Rectal smooth muscle tissue (tissue), 1 donor: ENCODE measurements around the gene DENND5A.

Experiments
- H3K27ac ChIP-seq: one replicate; pipeline ENCODE4 v1.7.0; 2013; ENCODE audit warnings: low read depth, low read length, inconsistent platforms
- H3K27me3 ChIP-seq: one replicate; pipeline ENCODE4 v1.7.0; 2013; ENCODE audit warnings: low read length; ENCODE audit not compliant: control insufficient read depth, insufficient read depth
- H3K36me3 ChIP-seq: one replicate; pipeline ENCODE4 v1.7.0; 2013; ENCODE audit warnings: low read length; ENCODE audit not compliant: control insufficient read depth, insufficient read depth
- H3K4me1 ChIP-seq: one replicate; pipeline ENCODE4 v1.7.0; 2013; ENCODE audit warnings: low read length; ENCODE audit not compliant: control insufficient read depth, insufficient read depth
- H3K4me3 ChIP-seq: one replicate; pipeline ENCODE4 v1.7.0; 2013; ENCODE audit warnings: low read length
- H3K9ac ChIP-seq: one replicate; pipeline ENCODE4 v1.7.0; 2013; ENCODE audit warnings: low read length

DENND5A gene

GRCh38 chr11:9138133-9138453 is 127.1 kb downstream of the DENND5A start:
- no peak overlapping the region for H3K4me3 ChIP-seq
- no peaks in the 10 kb centered on the region for H3K27me3 ChIP-seq
- no peaks in the 10 kb centered on the region for H3K4me1 ChIP-seq
- H3K27ac ChIP-seq = no peak overlapping the region
- H3K9ac ChIP-seq = no peak overlapping the region
- H3K36me3 ChIP-seq = peaks cover 8% of the 10 kb centered on the region

GRCh38 chr11:9137293-9138132 is 127.6 kb downstream of the DENND5A start:
- H3K27ac ChIP-seq = no peak overlapping the region
- H3K4me3 ChIP-seq = no peak overlapping the region
- no peaks in the 10 kb centered on the region for H3K27me3 ChIP-seq
- H3K4me1 ChIP-seq = no peaks in the 10 kb centered on the region
- no peak overlapping the region for H3K9ac ChIP-seq
- peaks cover 10% of the 10 kb centered on the region for H3K36me3 ChIP-seq

GRCh38 chr11:9136741-9137140 is 128.4 kb downstream of the DENND5A start:
- no peak overlapping the region for H3K4me3 ChIP-seq
- H3K27me3 ChIP-seq = no peaks in the 10 kb centered on the region
- H3K9ac ChIP-seq = no peak overlapping the region
- H3K4me1 ChIP-seq = no peaks in the 10 kb centered on the region
- no peak overlapping the region for H3K27ac ChIP-seq
- peaks cover 9% of the 10 kb centered on the region for H3K36me3 ChIP-seq

GRCh38 chr11:9133956-9134355 is 131.2 kb downstream of the DENND5A start:
- no peak overlapping the region for H3K27ac ChIP-seq
- H3K36me3 ChIP-seq = peaks cover 2% of the 10 kb centered on the region
- H3K4me3 ChIP-seq = no peak overlapping the region
- no peaks in the 10 kb centered on the region for H3K4me1 ChIP-seq
- no peaks in the 10 kb centered on the region for H3K27me3 ChIP-seq
- no peak overlapping the region for H3K9ac ChIP-seq

GRCh38 chr11:9132203-9132878 is 132.8 kb downstream of the DENND5A start:
- H3K27ac ChIP-seq = no peak overlapping the region
- H3K4me1 ChIP-seq = no peaks in the 10 kb centered on the region
- H3K9ac ChIP-seq = no peak overlapping the region
- H3K4me3 ChIP-seq = no peak overlapping the region
- peaks cover 2% of the 10 kb centered on the region for H3K36me3 ChIP-seq
- no peaks in the 10 kb centered on the region for H3K27me3 ChIP-seq

- Histone ChIP-seq H3K27ac (no peak overlapping the region), H3K27me3 (no peaks in the 10 kb centered on the region), H3K4me1 (no peaks in the 10 kb centered on the region), H3K4me3 (no peak overlapping the region), H3K36me3 (peaks cover 2% of the 10 kb centered on the region), H3K9ac (no peak overlapping the region)
Observed at GRCh38 chr11:9130297-9130696, 134.9 kb downstream of the DENND5A start.

GRCh38 chr11:9126636-9127035 is 138.5 kb downstream of the DENND5A start:
- H3K4me3 ChIP-seq = no peak overlapping the region
- no peaks in the 10 kb centered on the region for H3K4me1 ChIP-seq
- H3K27me3 ChIP-seq = no peaks in the 10 kb centered on the region
- no peak overlapping the region for H3K9ac ChIP-seq
- no peak overlapping the region for H3K27ac ChIP-seq
- no peaks in the 10 kb centered on the region for H3K36me3 ChIP-seq

- no peak overlapping the region for H3K27ac ChIP-seq
Observed at GRCh38 chr11:9125185-9125886, 139.8 kb downstream of the DENND5A start.

GRCh38 chr11:9123595-9124304 is 141.4 kb downstream of the DENND5A start:
- no peak overlapping the region for H3K27ac ChIP-seq
- H3K4me3 ChIP-seq = no peak overlapping the region
- H3K4me1 ChIP-seq = no peaks in the 10 kb centered on the region
- H3K36me3 ChIP-seq = no peaks in the 10 kb centered on the region
- H3K9ac ChIP-seq = no peak overlapping the region
- no peaks in the 10 kb centered on the region for H3K27me3 ChIP-seq

More at GRCh38 chr11:9125185-9125886, 139.8 kb downstream of the DENND5A start:
- Histone ChIP-seq H3K4me1 (no peaks in the 10 kb centered on the region), H3K9ac (no peak overlapping the region), H3K27me3 (no peaks in the 10 kb centered on the region), H3K4me3 (no peak overlapping the region), H3K36me3 (no peaks in the 10 kb centered on the region)

- H3K27ac ChIP-seq = no peak overlapping the region
- H3K4me1 ChIP-seq = no peaks in the 10 kb centered on the region
- no peaks in the 10 kb centered on the region for H3K27me3 ChIP-seq
- H3K36me3 ChIP-seq = no peaks in the 10 kb centered on the region
- H3K4me3 ChIP-seq = no peak overlapping the region
- H3K9ac ChIP-seq = no peak overlapping the region
Observed at GRCh38 chr11:9121469-9121796, 143.7 kb downstream of the DENND5A start.

- no peaks in the 10 kb centered on the region for H3K36me3 ChIP-seq
- no peak overlapping the region for H3K9ac ChIP-seq
- no peak overlapping the region for H3K27ac ChIP-seq
- H3K4me1 ChIP-seq = no peaks in the 10 kb centered on the region
- H3K27me3 ChIP-seq = no peaks in the 10 kb centered on the region
- H3K4me3 ChIP-seq = no peak overlapping the region
Observed at GRCh38 chr11:9120664-9121468, 144.3 kb downstream of the DENND5A start.
